ENCODE measurements around the gene TRIM37.

Gene TRIM37

GRCh38 chr17:59151591-59151990 lies 44.9 kb upstream of the TRIM37 start:
- in situ Hi-C loops (cut with MboI; ENCODE audit: low pct_unique_long_range_greater_than_20kb, low sequenced_read_pairs, unreplicated experiment), result no loop called here
- TF ChIP-seq CTCF (IDR thresholded peaks at IDR 0.05; ENCODE audit: extremely low read depth, insufficient read depth, missing control alignments), result no peak
- DNase-seq (ENCODE audit: low spot score), result no peak

GRCh38 chr17:59151006-59151405 lies 44.3 kb upstream of the TRIM37 start:
- TF ChIP-seq CTCF (IDR thresholded peaks at IDR 0.05; ENCODE audit: extremely low read depth, insufficient read depth, missing control alignments), result no peak
- no peak for DNase-seq (ENCODE audit: low spot score)
- in situ Hi-C loops (cut with MboI; ENCODE audit: low pct_unique_long_range_greater_than_20kb, low sequenced_read_pairs, unreplicated experiment), result no loop called here

- no peak for DNase-seq (ENCODE audit: low spot score)
- no peak for TF ChIP-seq CTCF (IDR thresholded peaks at IDR 0.05; ENCODE audit: extremely low read depth, insufficient read depth, missing control alignments)
- in situ Hi-C loops (cut with MboI; ENCODE audit: low pct_unique_long_range_greater_than_20kb, low sequenced_read_pairs, unreplicated experiment), result no loop called here
These were observed 43.3 kb upstream of the TRIM37 start for GRCh38 chr17:59149841-59150511.

GRCh38 chr17:59149051-59149450 lies 42.4 kb upstream of the TRIM37 start:
- in situ Hi-C loops (cut with MboI; ENCODE audit: low pct_unique_long_range_greater_than_20kb, low sequenced_read_pairs, unreplicated experiment), result no loop called here
- TF ChIP-seq CTCF (IDR thresholded peaks at IDR 0.05; ENCODE audit: extremely low read depth, insufficient read depth, missing control alignments), result no peak
- DNase-seq (ENCODE audit: low spot score), result no peak

- TF ChIP-seq CTCF (IDR thresholded peaks at IDR 0.05; ENCODE audit: extremely low read depth, insufficient read depth, missing control alignments), result no peak
- in situ Hi-C loops (cut with MboI; ENCODE audit: low pct_unique_long_range_greater_than_20kb, low sequenced_read_pairs, unreplicated experiment), result no loop called here
- no peak for DNase-seq (ENCODE audit: low spot score)
These were observed 39.0 kb upstream of the TRIM37 start for GRCh38 chr17:59145571-59146096.

GRCh38 chr17:59141860-59142259 lies 35.2 kb upstream of the TRIM37 start:
- in situ Hi-C loops (cut with MboI; ENCODE audit: low pct_unique_long_range_greater_than_20kb, low sequenced_read_pairs, unreplicated experiment), result no loop called here
- no peak for TF ChIP-seq CTCF (IDR thresholded peaks at IDR 0.05; ENCODE audit: extremely low read depth, insufficient read depth, missing control alignments)
- DNase-seq (ENCODE audit: low spot score), result no peak
